ENCODE results near the gene TNS3. TPM values are rescaled to one million over a fixed set of nuclear protein-coding genes. Genes with fewer than 3 reads are reported as not detected.

The TNS3 gene
- total RNA-seq, 1 experiment from 2014 or later = 533 TPM

DNA sequence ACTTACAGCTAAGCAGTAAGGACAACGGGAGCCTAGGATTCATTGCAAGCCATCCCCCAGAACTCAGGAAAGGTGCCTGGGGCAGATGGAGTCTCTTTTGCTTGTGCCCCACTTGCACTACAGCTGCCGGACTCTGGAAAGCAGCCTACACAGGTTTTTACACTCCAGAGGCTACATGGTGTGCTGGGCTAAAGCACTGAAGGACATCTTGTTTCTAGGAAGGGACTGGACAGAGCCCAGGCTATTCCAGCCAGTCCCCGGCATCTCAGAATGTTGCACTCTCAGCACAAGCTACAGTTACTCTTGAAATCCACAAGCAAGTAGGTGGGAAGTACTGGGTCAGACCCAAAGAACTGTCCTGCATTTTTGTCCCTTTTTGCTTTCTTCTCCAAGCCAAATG is 333.1 kb downstream of the TNS3 start:
- DNase-seq (ENCODE audit: low read depth, low spot score) (no peak), ATAC-seq (no peak)
- intact Hi-C loops (cut with micrococcal nuclease; ENCODE audit: unreplicated experiment) (no loop called here), in situ Hi-C loops (cut with HindIII; ENCODE audit: low pct_unique_long_range_greater_than_20kb, low sequenced_read_pairs) (no loop called here)
- no peak overlapping the region for H3K4me3 ChIP-seq (ENCODE audit: low read depth in 2 of 2, low read length in 2 of 2)
- BruUV-seq (replicated peaks) = no TSS peak
- POLR2A ChIA-PET = no interaction called here
- H3K27me3 ChIP-seq (ENCODE audit: control insufficient read depth, insufficient read depth, low read length) = no peaks in the 10 kb centered on the region; the same call in 1 of the 2 replicates
- CTCF ChIA-PET = no interaction called here
- no peaks in the 10 kb centered on the region for H3K9me3 ChIP-seq (ENCODE audit: control insufficient read depth, insufficient read depth, low read depth, low read length)
- no peak overlapping the region for H3K27ac ChIP-seq (ENCODE audit: low read length)
- peaks cover 4% of the 10 kb centered on the region; the same call in 1 of the 2 replicates for H3K4me1 ChIP-seq (ENCODE audit: control insufficient read depth, insufficient read depth, low read length)
- H3K36me3 ChIP-seq (ENCODE audit: control insufficient read depth, insufficient read depth, low read length) = no peaks in the 10 kb centered on the region
- TF ChIP-seq, protein P1, sequence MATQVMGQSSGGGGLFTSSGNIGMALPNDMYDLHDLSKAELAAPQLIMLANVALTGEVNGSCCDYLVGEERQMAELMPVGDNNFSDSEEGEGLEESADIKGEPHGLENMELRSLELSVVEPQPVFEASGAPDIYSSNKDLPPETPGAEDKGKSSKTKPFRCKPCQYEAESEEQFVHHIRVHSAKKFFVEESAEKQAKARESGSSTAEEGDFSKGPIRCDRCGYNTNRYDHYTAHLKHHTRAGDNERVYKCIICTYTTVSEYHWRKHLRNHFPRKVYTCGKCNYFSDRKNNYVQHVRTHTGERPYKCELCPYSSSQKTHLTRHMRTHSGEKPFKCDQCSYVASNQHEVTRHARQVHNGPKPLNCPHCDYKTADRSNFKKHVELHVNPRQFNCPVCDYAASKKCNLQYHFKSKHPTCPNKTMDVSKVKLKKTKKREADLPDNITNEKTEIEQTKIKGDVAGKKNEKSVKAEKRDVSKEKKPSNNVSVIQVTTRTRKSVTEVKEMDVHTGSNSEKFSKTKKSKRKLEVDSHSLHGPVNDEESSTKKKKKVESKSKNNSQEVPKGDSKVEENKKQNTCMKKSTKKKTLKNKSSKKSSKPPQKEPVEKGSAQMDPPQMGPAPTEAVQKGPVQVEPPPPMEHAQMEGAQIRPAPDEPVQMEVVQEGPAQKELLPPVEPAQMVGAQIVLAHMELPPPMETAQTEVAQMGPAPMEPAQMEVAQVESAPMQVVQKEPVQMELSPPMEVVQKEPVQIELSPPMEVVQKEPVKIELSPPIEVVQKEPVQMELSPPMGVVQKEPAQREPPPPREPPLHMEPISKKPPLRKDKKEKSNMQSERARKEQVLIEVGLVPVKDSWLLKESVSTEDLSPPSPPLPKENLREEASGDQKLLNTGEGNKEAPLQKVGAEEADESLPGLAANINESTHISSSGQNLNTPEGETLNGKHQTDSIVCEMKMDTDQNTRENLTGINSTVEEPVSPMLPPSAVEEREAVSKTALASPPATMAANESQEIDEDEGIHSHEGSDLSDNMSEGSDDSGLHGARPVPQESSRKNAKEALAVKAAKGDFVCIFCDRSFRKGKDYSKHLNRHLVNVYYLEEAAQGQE (IDR thresholded peaks at IDR 0.05; ENCODE audit: insufficient read depth in 1 of 2, low read depth in 2 of 2, low read length in 1 of 2) = no peak
- TF ChIP-seq POLR2AphosphoS5 (IDR thresholded peaks at IDR 0.05; ENCODE audit: low read depth, low read length) = no peak
- no peak for TF ChIP-seq CTCF (IDR thresholded peaks at IDR 0.05)

DNA sequence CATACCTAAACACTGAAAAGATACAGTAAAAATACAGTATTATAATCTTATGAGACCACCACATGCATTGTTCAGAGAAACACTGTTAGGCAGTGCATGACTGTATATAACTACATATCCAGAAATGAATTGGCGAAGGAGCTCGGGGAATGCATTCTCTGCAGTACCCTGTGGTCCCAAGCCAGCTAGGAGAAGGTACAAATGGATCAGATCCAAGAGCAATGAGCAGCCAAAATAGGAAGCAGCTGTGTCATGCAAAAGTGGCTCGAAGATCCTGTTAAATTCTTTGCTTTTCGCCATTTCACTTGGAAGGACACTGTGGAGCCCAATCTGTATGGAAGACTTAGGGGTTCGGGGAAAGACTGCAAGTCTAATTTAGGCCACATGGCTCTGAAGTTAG is 334.8 kb downstream of the TNS3 start:
- in situ Hi-C loops (cut with HindIII; ENCODE audit: low pct_unique_long_range_greater_than_20kb, low sequenced_read_pairs) (no loop called here), intact Hi-C loops (cut with micrococcal nuclease; ENCODE audit: unreplicated experiment) (no loop called here)
- H3K4me3 ChIP-seq (ENCODE audit: low read depth in 2 of 2, low read length in 2 of 2) = no peak overlapping the region
- no TSS peak for BruUV-seq (replicated peaks)
- H3K27ac ChIP-seq (ENCODE audit: low read length) = no peak overlapping the region
- CTCF ChIA-PET = no interaction called here
- no peaks in the 10 kb centered on the region for H3K36me3 ChIP-seq (ENCODE audit: control insufficient read depth, insufficient read depth, low read length)
- ATAC-seq (no peak), DNase-seq (ENCODE audit: low read depth, low spot score) (no peak)
- POLR2A ChIA-PET = no interaction called here
- TF ChIP-seq TCF7L2 (IDR thresholded peaks at IDR 0.05; ENCODE audit: low read depth, low read length) = no peak
- TF ChIP-seq, protein P1 (IDR thresholded peaks at IDR 0.05; ENCODE audit: insufficient read depth in 1 of 2, low read depth in 2 of 2, low read length in 1 of 2) = no peak
- TF ChIP-seq SIN3A (IDR thresholded peaks at IDR 0.05; ENCODE audit: borderline replicate concordance, insufficient read depth, low read depth, low read length) = no peak
- no peak for TF ChIP-seq POLR2AphosphoS5 (IDR thresholded peaks at IDR 0.05; ENCODE audit: low read depth, low read length)
- no peak for TF ChIP-seq CTCF (IDR thresholded peaks at IDR 0.05)
- H3K27me3 ChIP-seq (ENCODE audit: control insufficient read depth, insufficient read depth, low read length) = no peaks in the 10 kb centered on the region; the same call in 1 of the 2 replicates
- no peaks in the 10 kb centered on the region for H3K4me1 ChIP-seq (ENCODE audit: control insufficient read depth, insufficient read depth, low read length)
- H3K9me3 ChIP-seq (ENCODE audit: control insufficient read depth, insufficient read depth, low read depth, low read length) = no peaks in the 10 kb centered on the region
